HG03460 (cell line): ENCODE measurements around the gene DNLZ.

Experiments
- ATAC-seq: cut with Tn5 transposase; IDR thresholded peaks from one replicate; pipeline ENCODE4 v1.9.1; 2021; ENCODE audit not compliant: unreplicated experiment

Gene DNLZ

GRCh38 chr9:136345281-136346156, 18.0 kb downstream of the DNLZ start:
- no peak for ATAC-seq

GRCh38 chr9:136344544-136345280, 18.8 kb downstream of the DNLZ start:
- ATAC-seq = no peak

GRCh38 chr9:136343884-136344269, 19.7 kb downstream of the DNLZ start:
- ATAC-seq = no peak

- ATAC-seq = no peak
These were observed 20.2 kb downstream of the DNLZ start for GRCh38 chr9:136343121-136343883.

- no peak for ATAC-seq
These were observed 21.1 kb downstream of the DNLZ start for GRCh38 chr9:136342181-136343120.

- ATAC-seq = no peak
These were observed 21.8 kb downstream of the DNLZ start for GRCh38 chr9:136341769-136342168.

GRCh38 chr9:136341042-136341655, 22.4 kb downstream of the DNLZ start:
- ATAC-seq = no peak

- ATAC-seq = no peak
These were observed 23.0 kb downstream of the DNLZ start for GRCh38 chr9:136340356-136341041.

GRCh38 chr9:136339958-136340310, 23.6 kb downstream of the DNLZ start:
- no peak for ATAC-seq

- no peak for ATAC-seq
These were observed 24.2 kb downstream of the DNLZ start for GRCh38 chr9:136339173-136339957.

GRCh38 chr9:136338511-136338910, 25.0 kb downstream of the DNLZ start:
- no peak for ATAC-seq

- ATAC-seq = no peak
These were observed 25.8 kb downstream of the DNLZ start for GRCh38 chr9:136337416-136338395.

- no peak for ATAC-seq
These were observed 26.7 kb downstream of the DNLZ start for GRCh38 chr9:136336881-136337280.

- ATAC-seq = no peak
These were observed 27.2 kb downstream of the DNLZ start for GRCh38 chr9:136336156-136336870.

- no peak for ATAC-seq
These were observed 28.0 kb downstream of the DNLZ start for GRCh38 chr9:136335296-136336155.

GRCh38 chr9:136334541-136334940, 29.0 kb downstream of the DNLZ start:
- ATAC-seq = no peak
